ENCODE data around the gene PHF19.

- TF ChIP-seq EZH2 (IDR thresholded peaks at IDR 0.05; ENCODE audit: borderline replicate concordance, insufficient read depth, low read length, poor library complexity, severe bottlenecking): no peak
- no peak for TF ChIP-seq POLR2AphosphoS5 (IDR thresholded peaks at IDR 0.05)
- TF ChIP-seq CTCF (IDR thresholded peaks at IDR 0.05; ENCODE audit: poor library complexity, severe bottlenecking): no peak
Observed at GRCh38 chr9:120910643-120911042, 33.7 kb upstream of the PHF19 start.

Data from neural cell (in vitro differentiated cells).